ENCODE results near the gene THBS3.
A peak's percentile ranks its signal among the peaks of the same experiment; 100 is the strongest.

Gene THBS3

GRCh38 chr1:155207806-155208540 is at the start of gene THBS3:
THBS3 (minus strand) TSS chr1:155207897; CDS start chr1:155207876, 21 bp downstream.
- DNase-seq (ENCODE audit: low spot score): no peak

GRCh38 chr1:155256058-155256852 is 48.6 kb upstream of the THBS3 start:
- Histone ChIP-seq H3K36me3 (ENCODE audit: low read depth) (peaks cover 30% of the 10 kb centered on the region), H3K4me1 (ENCODE audit: insufficient read depth, poor library complexity, severe bottlenecking) (peaks cover 10% of the 10 kb centered on the region), H3K9me3 (ENCODE audit: severe bottlenecking) (no peaks in the 10 kb centered on the region), H3K27me3 (ENCODE audit: insufficient read depth, poor library complexity, severe bottlenecking) (no peaks in the 10 kb centered on the region), H3K4me3 (ENCODE audit: severe bottlenecking) (no peak overlapping the region), H3K27ac (ENCODE audit: poor library complexity, severe bottlenecking) (peak overlapping the region; percentile 65)
- TF ChIP-seq CTCF (IDR thresholded peaks at IDR 0.05; ENCODE audit: poor library complexity, severe bottlenecking): no peak
- no peak for ATAC-seq (ENCODE audit: low read depth)
- DNase-seq (ENCODE audit: low spot score): peak; percentile 66

More at GRCh38 chr1:155207806-155208540, at the start of gene THBS3:
- H3K36me3 ChIP-seq (ENCODE audit: low read depth): peaks cover 8% of the 10 kb centered on the region; the same call in 1 of the 2 replicates
- H3K4me3 ChIP-seq (ENCODE audit: severe bottlenecking): peak within 1 kb of the TSS; percentile 72
- H3K27me3 ChIP-seq (ENCODE audit: insufficient read depth, poor library complexity, severe bottlenecking): no peaks in the 10 kb centered on the region
- H3K4me1 ChIP-seq (ENCODE audit: insufficient read depth, poor library complexity, severe bottlenecking): peaks cover 3% of the 10 kb centered on the region
- TF ChIP-seq CTCF (IDR thresholded peaks at IDR 0.05; ENCODE audit: poor library complexity, severe bottlenecking): no peak
- peak within 1 kb of the TSS; percentile 73 for H3K27ac ChIP-seq (ENCODE audit: poor library complexity, severe bottlenecking)
- no peaks in the 10 kb centered on the region for H3K9me3 ChIP-seq (ENCODE audit: severe bottlenecking)
- peak; percentile 1; the same call in 1 of the 3 replicates for ATAC-seq (ENCODE audit: low read depth)

DNA sequence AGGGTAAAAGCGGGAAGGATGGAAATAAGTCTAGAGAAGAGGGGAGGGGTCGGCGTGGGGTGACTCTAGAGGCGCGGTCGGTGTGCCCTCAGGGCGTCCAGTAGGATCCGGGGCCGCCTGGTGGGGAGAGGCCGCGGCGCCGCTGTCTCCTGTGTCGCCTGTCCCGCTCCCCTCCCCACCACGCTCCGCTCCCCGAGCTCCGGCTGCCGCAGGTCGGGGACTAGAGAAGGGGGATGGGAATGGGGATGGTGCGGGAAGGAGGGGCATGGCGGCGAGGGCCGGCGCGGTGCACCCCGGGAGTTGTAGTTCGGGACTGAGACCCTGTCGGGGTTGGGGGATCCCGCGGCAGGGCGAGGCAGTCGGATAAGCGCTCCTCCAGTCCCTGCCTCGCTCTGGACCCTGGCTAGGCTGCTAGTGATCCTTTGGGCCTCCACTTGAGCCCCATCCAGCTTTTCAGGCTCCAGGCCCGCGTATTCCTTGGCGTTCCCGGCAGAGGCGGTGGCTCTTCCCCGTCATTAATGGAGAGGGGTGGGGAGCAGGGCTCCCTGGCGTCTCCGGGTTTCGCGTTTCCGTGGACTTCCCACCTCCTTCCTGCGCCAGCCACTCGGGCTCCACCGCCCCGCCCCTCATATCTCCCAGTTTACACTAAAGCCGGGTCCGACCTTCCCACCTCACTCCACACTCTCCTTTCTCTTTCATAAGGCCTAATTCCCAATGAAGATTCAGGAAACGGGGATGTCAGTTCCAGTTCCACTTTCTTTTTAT is 47.7 kb upstream of the THBS3 start, which contains the start of gene ENTREP3:
Gene ENTREP3 (minus strand): TSS at position 241 of the 765 bp plus-strand sequence. CDS start 606 bp downstream, outside the sequence.
- Histone ChIP-seq H3K4me3 (ENCODE audit: severe bottlenecking) (peak within 1 kb of the TSS; percentile 57), H3K9me3 (ENCODE audit: severe bottlenecking) (no peaks in the 10 kb centered on the region), H3K4me1 (ENCODE audit: insufficient read depth, poor library complexity, severe bottlenecking) (peaks cover 5% of the 10 kb centered on the region), H3K27me3 (ENCODE audit: insufficient read depth, poor library complexity, severe bottlenecking) (no peaks in the 10 kb centered on the region), H3K27ac (ENCODE audit: poor library complexity, severe bottlenecking) (peak within 1 kb of the TSS; percentile 65), H3K36me3 (ENCODE audit: low read depth) (peaks cover 29% of the 10 kb centered on the region)
- peak; percentile 77 for ATAC-seq (ENCODE audit: low read depth)
- TF ChIP-seq CTCF (IDR thresholded peaks at IDR 0.05; ENCODE audit: poor library complexity, severe bottlenecking): no peak
- DNase-seq (ENCODE audit: low spot score): peak; percentile 85

DNA sequence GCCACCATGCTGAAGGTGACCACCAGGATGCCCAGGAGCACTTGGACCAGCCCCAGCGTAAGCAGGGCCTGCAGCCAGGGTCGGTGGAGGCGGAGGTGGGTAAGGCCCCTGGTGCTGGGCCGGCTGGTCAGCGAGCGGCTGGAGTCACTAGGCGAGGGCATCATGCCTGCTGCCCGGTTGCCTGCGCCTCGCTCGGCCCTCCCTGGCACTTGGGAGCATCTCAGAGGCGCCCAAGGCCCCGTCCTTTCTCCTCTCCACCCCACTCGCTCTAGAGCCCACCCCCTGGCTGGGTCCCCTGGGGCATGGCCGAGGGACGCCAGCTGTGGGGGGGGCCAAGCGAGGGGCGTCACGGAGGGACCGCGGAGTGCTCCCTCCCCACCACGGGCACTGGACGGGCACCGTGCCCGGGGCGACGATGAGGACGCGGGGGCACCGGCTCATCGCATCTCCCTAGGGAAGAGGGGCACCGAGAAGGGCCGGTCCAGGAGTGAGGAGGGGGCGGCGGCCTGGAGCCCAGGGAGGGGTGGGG is 47.1 kb upstream of the THBS3 start:
- no peak for TF ChIP-seq CTCF (IDR thresholded peaks at IDR 0.05; ENCODE audit: poor library complexity, severe bottlenecking)
- Histone ChIP-seq H3K27me3 (ENCODE audit: insufficient read depth, poor library complexity, severe bottlenecking) (no peaks in the 10 kb centered on the region), H3K4me1 (ENCODE audit: insufficient read depth, poor library complexity, severe bottlenecking) (peaks cover 5% of the 10 kb centered on the region), H3K27ac (ENCODE audit: poor library complexity, severe bottlenecking) (peak overlapping the region; percentile 65), H3K36me3 (ENCODE audit: low read depth) (peaks cover 28% of the 10 kb centered on the region), H3K9me3 (ENCODE audit: severe bottlenecking) (no peaks in the 10 kb centered on the region), H3K4me3 (ENCODE audit: severe bottlenecking) (peak overlapping the region; percentile 57)
- ATAC-seq (ENCODE audit: low read depth) (peak; percentile 19), DNase-seq (ENCODE audit: low spot score) (peak; percentile 64)
